ENCODE results near the gene ZNF793. TPM values are rescaled to one million over a fixed set of nuclear protein-coding genes. Genes with fewer than 3 reads are reported as not detected.

ZNF793 gene
- 10 to 100 TPM in 1 of 9 donors, 1 to 10 TPM in 8; 1.6 to 10.7 (median 6.0) TPM for total RNA-seq
- 1 to 10 TPM; 3.2 to 8.4 (median 6.1) TPM for polyA plus RNA-seq
- long read RNA-seq, donor 1, partial matches to known transcripts = 11 of 11 reads
- long read RNA-seq, donor 1, other reads (novel, unspliced or antisense) = 0 of 11 reads
- long read RNA-seq, donor 2 = 0 reads
- long read RNA-seq, donor 3 = 0 reads
- long read RNA-seq, donor 4, partial matches to known transcripts = 0 of 1 reads
- long read RNA-seq, donor 4, other reads (novel, unspliced or antisense) = 1 of 1 reads
- long read RNA-seq, donor 5, partial matches to known transcripts = 0 of 2 reads
- long read RNA-seq, donor 5, other reads (novel, unspliced or antisense) = 1 of 2 reads
- long read RNA-seq, donor 6, partial matches to known transcripts = 0 of 1 reads
- long read RNA-seq, donor 6, other reads (novel, unspliced or antisense) = 1 of 1 reads
- long read RNA-seq, donor 7 = 0 reads
- long read RNA-seq, donor 8, partial matches to known transcripts = 0 of 1 reads
- long read RNA-seq, donor 8, other reads (novel, unspliced or antisense) = 0 of 1 reads
- long read RNA-seq, donor 9 = 0 reads
- long read RNA-seq, donor 10 = 0 reads

GRCh38 chr19:37506387-37507166 lies at the start of gene ZNF793:
Gene ZNF793, plus strand, starts transcription at chr19:37506939. Its CDS starts 16,501 bp downstream, at chr19:37523440.
- Histone ChIP-seq H3K9me3 (replicated peaks in 1 of 3) (no peaks in the 10 kb centered on the region), H3K4me1 (replicated peaks in 1 of 2) (peaks cover 3 to 13% of the 10 kb centered on the region in 2 donors), H3K4me3 (peak within 1 kb of the TSS; percentile 43 to 89 (median 52)), H3K27me3 (no peaks in the 10 kb centered on the region), H3K27ac (peak within 1 kb of the TSS; percentile 86 to 95 (median 94)), H3K36me3 (replicated peaks in 1 of 2) (no peaks in the 10 kb centered on the region)
- TF ChIP-seq CTCF (IDR thresholded peaks at IDR 0.05) (peak in 1 of 6 experiments; percentile 33), POLR2A (IDR thresholded peaks at IDR 0.05) (peak; percentile 38 to 51)
- intact Hi-C loops (cut with DNase I) = no loop called here
- 0 to 1% (median 1%) methylated on average over 24 to 40 of the region's 40 CpGs for WGBS, 4 donors
- peak; percentile 82 to 95 (median 90) for DNase-seq

GRCh38 chr19:37466277-37466797 lies 40.4 kb upstream of the ZNF793 start:
- TF ChIP-seq POLR2A (IDR thresholded peaks at IDR 0.05) (no peak), CTCF (IDR thresholded peaks at IDR 0.05) (no peak)
- 30 to 34% (median 32%) methylated on average over 25 of the region's 25 CpGs for WGBS, 4 donors
- intact Hi-C loops (cut with DNase I) = no loop called here

GRCh38 chr19:37466798-37467607 lies 39.7 kb upstream of the ZNF793 start, which contains the start of gene ZNF569:
Gene ZNF569, minus strand, starts transcription at chr19:37467444. Its CDS starts 22,523 bp downstream, at chr19:37444921.
- WGBS, 4 donors = 0 to 1% (median 0%) methylated on average over 17 to 62 of the region's 62 CpGs
- intact Hi-C loops (cut with DNase I) = no loop called here

More at GRCh38 chr19:37466277-37466797, 40.4 kb upstream of the ZNF793 start:
- Histone ChIP-seq H3K36me3 (replicated peaks in 1 of 2) (peaks cover 0 to 6% of the 10 kb centered on the region in 2 donors), H3K4me1 (replicated peaks in 1 of 2) (peaks cover 16 to 28% of the 10 kb centered on the region in 2 donors), H3K4me3 (peak overlapping the region; percentile 53 to 85 (median 70)), H3K9me3 (replicated peaks in 1 of 3) (peaks cover 0 to 13% (median 0%) of the 10 kb centered on the region in 3 donors), H3K27ac (peak overlapping the region; percentile 70 to 97 (median 85)), H3K27me3 (no peaks in the 10 kb centered on the region)
- DNase-seq = no peak

More at GRCh38 chr19:37466798-37467607, 39.7 kb upstream of the ZNF793 start, which contains the start of gene ZNF569:
- H3K27me3 ChIP-seq = no peaks in the 10 kb centered on the region
- H3K36me3 ChIP-seq (replicated peaks in 1 of 2) = peaks cover 0 to 6% of the 10 kb centered on the region in 2 donors
- peak within 1 kb of the TSS; percentile 53 to 85 (median 70) for H3K4me3 ChIP-seq
- H3K9me3 ChIP-seq (replicated peaks in 1 of 3) = peaks cover 0 to 7% (median 0%) of the 10 kb centered on the region in 3 donors
- TF ChIP-seq CTCF (IDR thresholded peaks at IDR 0.05) (no peak), POLR2A (IDR thresholded peaks at IDR 0.05) (peak in 1 of 2 donors; percentile 83)
- peaks cover 16 to 28% of the 10 kb centered on the region in 2 donors for H3K4me1 ChIP-seq (replicated peaks in 1 of 2)
- peak within 1 kb of the TSS; percentile 70 to 97 (median 89) for H3K27ac ChIP-seq
- DNase-seq = peak; percentile 90 to 97 (median 94)

All from adrenal gland (tissue), 19 donors.